GM12864 (cell line): Measurements from ENCODE around the gene CRIP2.

Source experiments
- DNase-seq: peaks from one replicate; pipeline ENCODE4 v3.0.0-alpha.2; 2011; ENCODE audit warnings: low read depth
- H3K4me3 ChIP-seq: 2 replicates; pipeline ENCODE4 v1.5.1; 2011; ENCODE audit warnings: mild to moderate bottlenecking, low read depth, low read length, control low read depth
- CTCF ChIP-seq: IDR thresholded peaks from 2 replicates; pipeline ENCODE4 v1.5.1; 2011; ENCODE audit warnings: low read depth, mild to moderate bottlenecking, moderate library complexity, low read length, control low read depth, inconsistent platforms; ENCODE audit errors: missing control alignments

CRIP2 gene

GRCh38 chr14:105502446-105503295 lies 28.1 kb downstream of the CRIP2 start:
- H3K4me3 ChIP-seq, result no peak overlapping the region
- DNase-seq, result no peak
- TF ChIP-seq CTCF, result no peak

GRCh38 chr14:105503296-105503640 lies 28.6 kb downstream of the CRIP2 start:
- no peak for TF ChIP-seq CTCF
- DNase-seq, result no peak
- H3K4me3 ChIP-seq, result no peak overlapping the region

GRCh38 chr14:105503935-105504692 lies 29.5 kb downstream of the CRIP2 start:
- no peak for TF ChIP-seq CTCF
- no peak overlapping the region for H3K4me3 ChIP-seq
- DNase-seq, result no peak

GRCh38 chr14:105505101-105505500 lies 30.5 kb downstream of the CRIP2 start:
- TF ChIP-seq CTCF, result no peak
- H3K4me3 ChIP-seq, result no peak overlapping the region
- DNase-seq, result no peak

- no peak for TF ChIP-seq CTCF
- DNase-seq, result no peak
- H3K4me3 ChIP-seq, result no peak overlapping the region
Measured at GRCh38 chr14:105507247-105507646, 32.6 kb downstream of the CRIP2 start.

GRCh38 chr14:105508069-105508468 lies 33.4 kb downstream of the CRIP2 start:
- TF ChIP-seq CTCF, result no peak
- no peak overlapping the region for H3K4me3 ChIP-seq
- no peak for DNase-seq
